Activated CD4-positive, CD25-positive, alpha-beta regulatory T cell (primary cell): ENCODE data around the gene CCDC8.
A peak's percentile ranks its signal among the peaks of the same experiment; 100 is the strongest.
"Not testable (repeated sequence)": the region's sequence is repeated elsewhere in the genome, so short reads cannot be mapped to it uniquely, and the experiment has no call there.

Source experiments
- DNase-seq, 4 experiments: peaks; one replicate each; lab custom pipeline; 2025; lab: John Stamatoyannopoulos, UW

Gene CCDC8

GRCh38 chr19:46428239-46429135 is 15.1 kb upstream of the CCDC8 start, which contains the start of gene PNMA8C:
Gene PNMA8C, minus strand, starts transcription at chr19:46428936. Its CDS starts 577 bp downstream, at chr19:46428359.
- DNase-seq, result peak in 2 of 4 experiments; percentile 10 to 13

DNA sequence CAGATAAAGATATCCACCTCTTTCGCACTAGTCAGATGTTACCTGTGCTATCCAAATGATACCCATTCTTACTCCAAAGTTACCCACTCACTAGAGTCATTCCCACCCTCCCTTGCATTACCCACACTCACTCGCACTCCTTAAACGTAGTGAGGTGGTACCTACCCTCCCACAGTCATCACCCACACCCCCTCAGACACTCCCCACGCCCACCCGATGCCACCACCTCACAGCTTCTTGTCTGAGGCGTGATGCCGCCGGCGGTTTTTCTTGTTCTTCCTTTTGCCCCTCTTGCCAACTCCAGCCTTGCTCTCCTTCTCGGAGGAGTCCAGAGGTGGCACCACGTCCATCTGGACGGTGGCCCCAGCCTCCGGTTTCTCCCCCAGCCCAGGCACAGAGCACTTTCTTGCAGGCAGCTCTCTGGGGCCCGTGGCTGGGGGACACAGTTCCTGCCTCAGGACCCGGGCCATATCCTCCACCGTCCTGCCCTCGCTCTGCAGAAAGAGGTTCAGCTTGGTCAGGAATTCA is 14.2 kb upstream of the CCDC8 start:
- DNase-seq, result no peak

GRCh38 chr19:46426506-46427162 is 13.3 kb upstream of the CCDC8 start:
- no peak for DNase-seq

GRCh38 chr19:46426035-46426505 is 12.7 kb upstream of the CCDC8 start:
- DNase-seq, result no peak

DNA sequence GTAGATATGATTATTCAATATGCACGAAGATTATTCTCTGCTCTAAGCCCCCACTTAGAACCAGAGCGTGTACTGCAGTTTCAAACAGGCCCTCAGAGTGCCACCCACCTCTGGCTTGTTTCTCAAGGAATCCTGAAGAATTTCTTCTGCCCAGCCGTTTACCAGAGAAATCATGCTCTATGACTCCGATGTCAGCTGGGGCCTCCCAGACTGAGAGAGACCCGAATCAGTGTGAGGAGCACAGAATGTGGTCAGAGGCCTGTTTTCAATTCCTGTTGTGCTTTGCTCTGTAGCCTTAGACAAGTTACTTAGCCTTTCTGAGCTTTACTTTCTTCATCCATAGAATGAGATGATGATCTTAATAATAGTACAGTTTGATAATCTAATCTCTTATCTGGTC is 9.8 kb upstream of the CCDC8 start:
- DNase-seq, result no peak

DNA sequence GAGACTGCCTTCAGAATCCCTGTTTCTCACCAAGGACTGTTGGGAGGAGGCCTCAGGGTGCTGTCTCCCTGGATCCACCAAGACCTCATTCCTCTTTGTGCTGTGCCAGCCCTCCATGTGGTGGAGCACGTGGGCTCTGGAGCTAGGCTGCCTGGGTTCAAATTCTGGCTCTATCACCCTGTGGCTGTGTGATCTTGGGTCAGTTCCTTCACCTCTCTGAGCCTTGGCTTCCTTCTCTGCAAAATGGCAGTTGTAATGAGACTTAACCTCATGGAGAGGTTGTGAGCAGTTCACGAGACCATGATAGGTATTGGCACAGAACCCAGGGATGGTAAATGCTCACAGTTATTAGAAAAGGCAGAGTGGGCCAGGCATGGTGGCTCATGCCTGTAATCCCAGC is 9.0 kb upstream of the CCDC8 start:
- DNase-seq, result no peak

DNA sequence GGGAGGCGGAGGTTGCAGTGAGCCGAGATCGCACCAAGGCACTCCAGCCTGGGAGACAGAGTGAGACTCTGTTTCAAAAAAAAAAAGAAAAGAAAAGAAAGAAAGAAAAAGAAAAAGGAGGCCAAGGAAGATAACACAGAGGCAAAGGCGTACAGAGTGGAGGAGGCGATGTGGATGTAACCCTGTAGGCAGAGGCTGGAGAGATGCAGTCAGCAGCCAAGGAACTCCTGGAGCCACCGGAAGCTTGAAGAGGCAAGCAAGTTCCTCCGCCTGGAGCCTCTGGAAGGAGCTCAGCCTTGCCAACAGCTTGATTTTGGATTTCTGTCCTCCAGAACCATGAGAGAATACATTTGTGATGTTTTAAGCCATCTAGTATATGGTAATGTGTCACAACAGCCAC is 6.7 kb upstream of the CCDC8 start:
- no peak for DNase-seq

DNA sequence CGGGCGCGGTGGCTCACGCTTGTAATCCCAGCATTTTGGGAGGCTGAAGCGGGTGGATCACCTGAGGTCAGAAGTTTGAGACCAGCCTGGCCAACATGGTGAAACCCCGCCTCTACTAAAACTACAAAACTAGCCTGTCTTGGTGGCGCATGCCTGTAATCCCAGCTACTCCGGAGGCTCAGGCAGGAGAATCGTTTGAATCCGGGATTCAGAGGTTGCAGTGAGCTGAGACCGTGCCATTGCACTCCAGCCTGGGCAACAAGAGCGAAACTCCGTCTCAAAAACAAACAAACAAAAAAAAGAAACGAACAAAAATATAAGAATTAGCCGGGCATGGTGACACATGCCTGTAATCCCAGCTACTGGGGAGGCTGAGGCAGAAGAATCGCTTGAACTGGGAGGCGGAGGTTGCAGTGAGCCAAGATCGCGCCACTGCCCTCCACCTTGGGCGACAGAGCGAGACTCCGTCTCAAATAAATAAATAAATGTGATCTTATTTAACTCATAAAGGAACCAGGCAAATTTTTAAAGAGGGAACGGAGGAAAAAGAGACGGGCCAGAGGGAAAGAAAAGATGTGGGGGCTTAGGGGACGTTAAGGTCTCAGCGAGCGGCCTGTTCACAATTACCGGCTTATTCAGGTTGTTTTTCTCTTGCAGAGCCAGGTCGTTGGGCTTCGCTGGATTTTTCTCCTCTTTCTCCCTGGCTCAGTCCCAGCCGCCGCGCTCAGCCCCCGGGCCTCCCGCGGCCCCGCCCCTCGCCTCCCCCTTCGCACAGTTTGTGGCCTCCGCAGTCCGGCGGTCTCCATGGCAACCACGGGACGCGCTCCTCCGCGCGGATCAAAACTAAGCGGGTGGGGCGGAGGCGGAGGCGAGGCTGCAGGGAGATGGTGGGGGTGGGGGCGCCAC is 2.7 kb upstream of the CCDC8 start:
- DNase-seq, result not testable (repeated sequence)

GRCh38 chr19:46414899-46415298 is 1.5 kb upstream of the CCDC8 start:
- not testable (repeated sequence) for DNase-seq

DNA sequence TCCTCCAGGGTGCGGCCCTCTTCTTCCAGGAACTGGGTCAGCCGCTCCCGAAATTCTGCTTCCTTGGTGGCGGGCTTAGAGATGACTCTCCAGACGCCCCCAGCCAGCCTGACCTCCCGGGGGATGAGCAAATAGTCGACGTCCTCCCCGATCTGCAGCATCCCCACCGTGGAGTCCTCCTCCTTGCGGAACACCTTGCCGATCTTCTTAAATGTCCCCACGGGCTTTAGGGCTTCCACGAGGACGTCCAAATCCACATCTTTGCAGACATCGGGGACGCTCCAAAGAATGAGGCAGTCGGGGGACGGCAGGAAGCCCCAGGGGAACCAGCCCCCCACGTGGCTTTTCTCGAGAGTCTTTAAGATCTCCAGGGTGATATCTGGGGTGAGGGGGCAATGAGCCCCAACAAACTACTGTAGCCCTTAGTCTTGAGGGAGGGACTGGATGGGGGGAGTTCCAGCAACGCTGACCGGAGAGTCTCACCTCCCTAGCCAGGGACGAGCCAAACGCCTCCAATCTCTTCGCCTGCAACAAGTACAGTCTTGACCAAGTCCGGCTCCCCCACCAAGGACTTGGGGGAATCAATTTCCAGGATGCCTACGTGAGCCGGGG is 608 bp downstream of the CCDC8 start:
- no peak for DNase-seq

- DNase-seq, result no peak
These were observed 1.3 kb downstream of the CCDC8 start for GRCh38 chr19:46411925-46412649.

GRCh38 chr19:46411088-46411924 is 2.1 kb downstream of the CCDC8 start:
- DNase-seq, result no peak

DNA sequence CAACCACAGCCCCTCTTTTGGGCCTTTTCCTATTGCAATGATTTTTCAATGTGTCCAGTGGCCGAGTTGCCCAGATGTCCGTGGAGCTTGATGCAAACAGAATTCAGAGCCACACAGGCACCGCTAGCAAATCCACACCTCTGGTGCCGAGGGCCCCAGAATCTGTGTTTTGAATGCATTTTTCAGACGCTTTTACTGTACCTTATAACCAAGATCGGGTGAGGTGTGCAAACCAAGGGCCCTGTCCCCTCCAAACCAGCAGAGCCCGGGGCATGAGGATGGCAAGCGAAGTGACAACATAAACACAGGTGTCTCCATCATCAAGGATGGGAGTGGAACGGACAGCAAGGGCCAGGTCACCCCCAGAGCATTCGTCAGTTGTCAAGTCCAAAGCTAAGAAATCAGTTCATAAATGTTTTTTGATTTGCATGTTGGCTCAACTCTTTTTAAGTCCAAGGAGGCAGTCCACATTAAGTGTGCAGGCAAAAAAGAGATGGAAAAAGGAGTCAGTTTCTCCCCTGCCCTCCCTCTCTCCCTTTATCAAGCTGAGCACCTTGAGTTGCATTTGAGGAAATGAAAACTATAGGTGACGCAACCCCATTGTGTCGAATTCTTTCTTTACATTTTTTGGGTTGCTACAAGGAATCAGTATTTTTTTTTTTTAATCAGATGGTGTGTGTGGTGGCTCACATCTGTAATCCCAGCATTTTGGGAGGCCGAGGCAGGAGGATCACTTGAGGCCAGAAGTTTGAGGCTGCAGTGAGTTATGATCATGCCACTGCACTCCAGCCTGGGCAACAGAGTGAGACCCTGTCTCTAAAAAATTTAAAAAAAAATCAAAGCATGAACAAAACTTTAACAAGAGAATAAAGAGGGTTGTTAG is 2.9 kb downstream of the CCDC8 start:
- no peak for DNase-seq

- no peak for DNase-seq
These were observed 4.2 kb downstream of the CCDC8 start for GRCh38 chr19:46409191-46409590.

DNA sequence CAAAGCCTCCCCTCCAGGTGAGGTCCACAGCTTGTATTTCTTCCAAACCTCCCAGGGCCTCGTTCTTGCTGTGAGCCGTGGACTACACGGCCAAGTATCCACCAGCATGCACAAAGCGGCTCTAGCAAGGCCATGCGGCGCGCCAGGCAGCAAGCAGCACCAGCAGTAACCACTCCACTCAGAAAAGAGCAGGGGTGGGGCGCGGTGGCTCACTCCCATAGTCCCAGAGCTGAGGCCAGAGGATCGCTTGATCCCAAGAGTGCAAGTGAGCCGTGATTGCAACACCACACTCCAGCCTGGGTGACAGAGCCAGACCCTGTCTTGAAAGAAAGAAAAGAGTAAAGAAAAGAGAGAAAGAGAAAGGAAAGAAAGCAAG is 4.7 kb downstream of the CCDC8 start:
- DNase-seq, result no peak

DNA sequence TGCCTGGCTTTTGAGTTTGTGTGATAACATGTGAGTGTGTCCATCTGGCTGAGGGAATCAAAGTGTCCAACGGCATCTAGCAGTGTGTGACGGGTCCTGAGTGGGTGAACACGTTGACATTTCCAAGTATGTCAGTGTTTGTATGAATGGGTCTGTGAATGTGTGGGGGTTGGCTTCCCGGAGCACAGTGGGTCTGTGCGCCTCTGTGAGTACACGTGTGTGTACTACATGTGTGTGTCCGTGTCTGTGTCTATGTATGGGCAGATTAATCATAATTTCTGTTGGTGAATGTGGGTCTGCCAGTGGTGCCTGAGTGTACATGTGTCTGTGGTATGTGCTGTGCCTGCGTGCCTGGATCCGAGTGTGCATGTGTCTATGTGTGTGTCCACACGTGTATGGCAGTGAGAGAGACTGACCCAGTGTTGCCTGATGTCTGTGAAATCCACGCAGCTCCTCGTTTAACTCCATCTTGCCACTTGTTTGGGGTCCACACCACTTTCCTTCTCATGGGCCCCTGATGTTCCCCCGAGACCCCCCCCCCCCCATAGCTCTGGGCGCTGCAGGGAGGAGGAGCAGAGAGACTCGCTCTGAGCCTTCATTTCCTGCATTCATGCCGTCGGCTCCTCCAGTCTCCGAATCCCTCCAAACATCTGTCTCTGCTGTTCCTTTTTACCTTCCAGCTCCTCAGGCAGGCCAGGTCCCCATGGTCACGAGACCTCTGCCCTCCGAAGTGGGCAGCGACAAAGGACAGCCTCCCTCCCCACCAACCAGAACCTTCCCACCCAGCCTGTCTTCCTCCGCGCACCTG is 5.3 kb downstream of the CCDC8 start:
- DNase-seq, result no peak

GRCh38 chr19:46406976-46407375 is 6.4 kb downstream of the CCDC8 start:
- no peak for DNase-seq
